ENCODE data around the gene ODC1. TPM values are rescaled to one million over a fixed set of nuclear protein-coding genes. Genes with fewer than 3 reads are reported as not detected.

The ODC1 gene
- 251 and 253 TPM in 2 replicates for total RNA-seq

GRCh38 chr2:10447895-10448575 is at the start of gene ODC1:
ODC1 (minus strand) TSS chr2:10448327; CDS start chr2:10445032, 3,295 bp downstream.

Other genes starting within 250 kb of the ODC1 start
- 37.9 and 40.1 TPM in 2 replicates for gene HPCAL1, start 145.4 kb downstream of the ODC1 start, total RNA-seq
- gene NOL10, start 241.6 kb upstream of the ODC1 start, total RNA-seq, result 26.4 and 27.9 TPM in 2 replicates

Data from airway epithelial cell (primary cell).